Measurements from ENCODE around the gene KRTAP5-10.

The KRTAP5-10 gene

GRCh38 chr11:71556018-71556417 is 9.3 kb upstream of the KRTAP5-10 start:
- CTCF ChIA-PET = no interaction called here

GRCh38 chr11:71557257-71557656 is 8.1 kb upstream of the KRTAP5-10 start:
- TF ChIP-seq IKZF3 (tag by site-specific recombination; IDR thresholded peaks at IDR 0.05) (no peak), ZNF157 (tag by site-specific recombination; IDR thresholded peaks at IDR 0.05) (no peak)
- Histone ChIP-seq H3K36me3 (ENCODE audit: control insufficient read depth in 2 of 2, insufficient read depth in 1 of 2, low read length in 2 of 2) (no peaks in the 10 kb centered on the region), H3K9me3 (ENCODE audit: control insufficient read depth, insufficient read depth, low read depth, low read length) (no peaks in the 10 kb centered on the region), H3K4me1 (ENCODE audit: control insufficient read depth, insufficient read depth, low read length) (no peaks in the 10 kb centered on the region), H3K4me3 (ENCODE audit: low read depth, low read length) (no peak overlapping the region), H3K27ac (ENCODE audit: extremely low read depth, low read depth, low read length) (no peak overlapping the region)
- ChIA-PET CTCF (no interaction called here), POLR2A (no interaction called here)

More at GRCh38 chr11:71556018-71556417, 9.3 kb upstream of the KRTAP5-10 start:
- H3K9me3 ChIP-seq (ENCODE audit: control insufficient read depth, insufficient read depth, low read depth, low read length) = no peaks in the 10 kb centered on the region
- peak; percentile 83 for TF ChIP-seq ZSCAN4 (tag by site-specific recombination; IDR thresholded peaks at IDR 0.05)
- TF ChIP-seq ZBTB7A (tag by site-specific recombination; IDR thresholded peaks at IDR 0.05; ENCODE audit: low read depth) = no peak
- no peak overlapping the region for H3K27ac ChIP-seq (ENCODE audit: extremely low read depth, low read depth, low read length)
- no peak overlapping the region for H3K4me3 ChIP-seq (ENCODE audit: low read depth, low read length)
- no peaks in the 10 kb centered on the region for H3K4me1 ChIP-seq (ENCODE audit: control insufficient read depth, insufficient read depth, low read length)
- no peaks in the 10 kb centered on the region for H3K36me3 ChIP-seq (ENCODE audit: control insufficient read depth in 2 of 2, insufficient read depth in 1 of 2, low read length in 2 of 2)
- POLR2A ChIA-PET = no interaction called here

GRCh38 chr11:71558996-71559395 is 6.4 kb upstream of the KRTAP5-10 start:
- CTCF ChIA-PET = no interaction called here
- POLR2A ChIA-PET = no interaction called here
- TF ChIP-seq SALL2 (tag by site-specific recombination; IDR thresholded peaks at IDR 0.05; ENCODE audit: borderline replicate concordance) = no peak
- no peaks in the 10 kb centered on the region for H3K36me3 ChIP-seq (ENCODE audit: control insufficient read depth in 2 of 2, insufficient read depth in 1 of 2, low read length in 2 of 2)
- H3K9me3 ChIP-seq (ENCODE audit: control insufficient read depth, insufficient read depth, low read depth, low read length) = no peaks in the 10 kb centered on the region
- H3K27ac ChIP-seq (ENCODE audit: extremely low read depth, low read depth, low read length) = no peak overlapping the region
- no peak overlapping the region for H3K4me3 ChIP-seq (ENCODE audit: low read depth, low read length)
- no peaks in the 10 kb centered on the region for H3K4me1 ChIP-seq (ENCODE audit: control insufficient read depth, insufficient read depth, low read length)

- Histone ChIP-seq H3K9me3 (ENCODE audit: control insufficient read depth, insufficient read depth, low read depth, low read length) (no peaks in the 10 kb centered on the region), H3K36me3 (ENCODE audit: control insufficient read depth in 2 of 2, insufficient read depth in 1 of 2, low read length in 2 of 2) (no peaks in the 10 kb centered on the region), H3K4me1 (ENCODE audit: control insufficient read depth, insufficient read depth, low read length) (no peaks in the 10 kb centered on the region), H3K27ac (ENCODE audit: extremely low read depth, low read depth, low read length) (no peak overlapping the region), H3K4me3 (ENCODE audit: low read depth, low read length) (no peak overlapping the region)
- TF ChIP-seq ZNF140 (tag by site-specific recombination; IDR thresholded peaks at IDR 0.05) (peak; percentile 85), ZNF596 (tag by site-specific recombination; IDR thresholded peaks at IDR 0.05) (no peak)
- ChIA-PET CTCF (no interaction called here), POLR2A (no interaction called here)
Measured at GRCh38 chr11:71562120-71562519, 3.2 kb upstream of the KRTAP5-10 start.

GRCh38 chr11:71563406-71563805 is 2.0 kb upstream of the KRTAP5-10 start:
- CTCF ChIA-PET = interaction anchor here (0.6 to 1.0 kb wide), 5 partner anchors 9 to 620 kb away, joined by 3 to 5 read pairs (median 4); no protein-coding TSS in a partner anchor
- no peaks in the 10 kb centered on the region for H3K36me3 ChIP-seq (ENCODE audit: control insufficient read depth in 2 of 2, insufficient read depth in 1 of 2, low read length in 2 of 2)
- no peaks in the 10 kb centered on the region for H3K9me3 ChIP-seq (ENCODE audit: control insufficient read depth, insufficient read depth, low read depth, low read length)
- TF ChIP-seq ZNF654 (tag by site-specific recombination; IDR thresholded peaks at IDR 0.05; ENCODE audit: low read depth) (0 out of 2 replicates have a peak, but pooled peaks have one; percentile 14), FEZF1 (tag by site-specific recombination; IDR thresholded peaks at IDR 0.05) (peak; percentile 50), BCL6B (tag by site-specific recombination; IDR thresholded peaks at IDR 0.05) (no peak)
- POLR2A ChIA-PET = interaction anchor here (1.3 kb wide), 1 partner anchor 8 kb away, joined by 3 read pairs; no protein-coding TSS in a partner anchor
- no peak overlapping the region for H3K4me3 ChIP-seq (ENCODE audit: low read depth, low read length)
- no peaks in the 10 kb centered on the region for H3K4me1 ChIP-seq (ENCODE audit: control insufficient read depth, insufficient read depth, low read length)
- H3K27ac ChIP-seq (ENCODE audit: extremely low read depth, low read depth, low read length) = no peak overlapping the region
